HG02642 (cell line): ENCODE data around the gene ATG2B.
A peak's percentile ranks its signal among the peaks of the same experiment; 100 is the strongest.
"Not testable (repeated sequence)": the region's sequence is repeated elsewhere in the genome, so short reads cannot be mapped to it uniquely, and the experiment has no call there.

Experiments used
- ATAC-seq: cut with Tn5 transposase; IDR thresholded peaks from one replicate; pipeline ENCODE4 v1.9.1; 2021; ENCODE audit warnings: mild to moderate bottlenecking; ENCODE audit not compliant: unreplicated experiment, poor library complexity

The ATG2B gene

DNA sequence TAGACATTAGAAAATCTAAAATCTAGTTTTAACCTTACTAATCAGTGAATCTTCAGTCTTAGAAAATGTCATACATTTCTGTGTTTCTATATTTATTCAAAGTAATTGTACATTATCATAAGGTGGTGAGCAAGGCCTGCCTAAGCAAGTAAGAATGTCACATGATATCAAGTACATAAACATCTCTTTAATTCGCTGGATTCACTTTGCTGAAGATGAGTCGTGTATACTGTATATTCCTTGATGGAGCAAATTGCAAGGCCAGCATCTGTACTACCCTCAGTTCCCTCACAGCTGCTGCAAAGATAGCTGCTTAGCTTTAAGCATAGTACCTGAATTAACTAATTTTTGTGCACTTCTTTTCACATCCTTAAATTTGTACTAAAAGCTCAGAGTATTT, 20.3 kb upstream of the ATG2B start:
- ATAC-seq: no peak

DNA sequence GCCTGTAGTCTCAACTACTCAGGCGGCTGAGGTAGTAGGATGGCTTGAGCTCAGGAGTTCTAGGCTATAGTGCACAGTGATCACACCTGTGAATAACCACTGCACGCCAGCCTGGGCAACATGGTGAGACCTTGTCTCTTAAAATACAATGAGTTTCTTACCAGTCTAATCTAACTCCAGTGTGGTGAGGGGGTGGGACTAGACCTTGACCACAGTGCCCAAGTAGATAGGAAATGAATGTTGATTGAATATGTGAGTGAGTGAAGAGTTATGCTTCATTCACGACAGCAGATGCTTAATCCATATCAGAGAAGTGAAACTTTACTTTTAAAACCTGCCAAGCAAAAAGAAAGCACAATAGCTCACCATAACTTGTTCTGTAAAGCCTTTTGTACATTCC, 17.6 kb upstream of the ATG2B start:
- peak; percentile 69 for ATAC-seq

DNA sequence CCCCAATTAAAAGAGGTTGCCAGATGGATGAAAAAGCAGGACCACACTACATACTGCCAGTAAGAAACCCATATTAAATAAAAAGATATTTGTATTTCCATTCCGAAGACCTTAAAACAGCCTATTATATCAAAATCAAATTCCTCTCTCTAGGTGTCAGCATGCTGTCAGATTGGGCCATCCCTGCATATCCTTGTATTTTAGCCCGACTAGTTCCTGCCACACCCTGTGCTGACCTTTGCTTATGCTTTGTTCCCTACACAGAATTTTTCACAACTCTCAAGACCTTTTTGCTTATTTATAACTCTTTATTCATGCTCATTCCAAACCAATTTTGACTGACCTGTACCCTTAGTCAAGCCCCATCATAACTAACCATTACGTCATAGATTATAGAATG, 13.0 kb upstream of the ATG2B start:
- ATAC-seq: no peak

DNA sequence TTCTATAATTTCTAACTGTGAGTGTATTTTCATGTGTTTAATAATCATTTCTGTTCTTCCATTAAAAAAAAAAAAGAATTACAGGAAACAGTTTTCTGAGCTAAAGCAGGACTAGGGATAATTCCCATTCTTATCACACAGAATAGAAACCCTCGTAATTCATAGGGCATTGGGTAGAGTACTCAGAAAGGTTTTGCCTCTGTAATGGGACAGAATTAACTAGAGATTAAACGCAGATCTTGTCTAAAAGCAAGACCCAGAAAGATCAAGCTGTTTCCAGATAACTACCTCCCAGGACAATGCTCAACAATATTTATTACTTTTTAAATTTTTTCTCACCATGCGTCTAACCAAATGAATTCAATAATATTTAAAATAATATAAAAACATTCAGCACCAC, 10.4 kb upstream of the ATG2B start:
- no peak for ATAC-seq

DNA sequence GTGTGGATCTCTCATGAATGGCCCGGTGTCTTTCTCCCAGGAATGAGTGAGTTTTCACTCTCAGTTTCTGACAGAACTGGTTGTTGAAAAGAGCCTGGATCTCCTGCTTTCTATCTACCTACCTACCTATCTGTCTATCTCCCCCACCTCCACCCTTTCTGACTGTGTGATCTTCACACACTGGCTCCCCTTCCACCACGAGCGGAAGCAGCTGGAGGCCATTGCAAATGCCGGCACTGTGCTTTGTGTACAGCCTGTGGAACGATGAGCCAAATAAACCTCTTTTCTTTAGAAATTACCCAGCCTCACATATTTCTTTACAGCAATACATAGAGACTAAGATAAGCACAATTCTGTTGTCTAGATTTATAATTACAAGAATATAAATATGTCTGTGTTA, 7.4 kb upstream of the ATG2B start:
- ATAC-seq: no peak

DNA sequence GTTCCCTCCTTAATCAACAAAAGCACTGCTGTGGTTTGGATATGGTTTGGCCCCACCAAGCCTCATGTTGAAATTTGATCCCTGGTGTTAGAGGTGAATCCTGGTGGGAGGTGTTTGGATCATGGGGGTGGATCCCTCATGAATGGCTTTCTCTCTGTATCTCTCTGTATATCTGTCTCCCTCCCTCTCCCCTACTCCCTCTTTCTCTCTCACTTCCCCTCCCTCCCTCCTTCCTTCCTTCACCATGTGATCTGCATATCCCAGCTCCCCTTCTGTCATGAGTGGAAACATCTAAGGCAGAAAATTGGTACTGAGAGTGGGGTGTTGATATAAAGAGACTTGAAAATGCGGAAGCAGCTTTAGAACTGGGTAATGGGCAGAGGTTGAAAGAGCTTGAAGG, 5.4 kb upstream of the ATG2B start:
- no peak for ATAC-seq

DNA sequence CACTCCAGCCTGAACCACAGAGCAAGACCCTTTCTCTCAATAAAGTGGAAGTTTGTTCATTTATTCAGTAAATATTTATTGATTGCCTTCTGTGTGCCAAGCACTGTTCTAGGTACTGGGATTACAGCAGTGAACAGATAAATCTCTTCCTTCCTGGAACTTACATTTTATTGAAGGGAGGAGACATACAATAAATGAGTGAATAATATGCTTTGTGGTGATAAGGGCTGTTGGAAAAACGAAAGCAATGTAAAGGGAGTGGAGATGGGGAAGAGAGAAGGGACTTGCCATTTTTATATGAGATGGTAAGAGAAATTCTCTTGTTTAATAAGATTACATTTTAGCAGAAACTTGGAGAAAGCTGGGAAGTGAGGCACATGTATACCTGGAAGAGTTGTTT, 1.8 kb upstream of the ATG2B start:
- ATAC-seq: no peak

DNA sequence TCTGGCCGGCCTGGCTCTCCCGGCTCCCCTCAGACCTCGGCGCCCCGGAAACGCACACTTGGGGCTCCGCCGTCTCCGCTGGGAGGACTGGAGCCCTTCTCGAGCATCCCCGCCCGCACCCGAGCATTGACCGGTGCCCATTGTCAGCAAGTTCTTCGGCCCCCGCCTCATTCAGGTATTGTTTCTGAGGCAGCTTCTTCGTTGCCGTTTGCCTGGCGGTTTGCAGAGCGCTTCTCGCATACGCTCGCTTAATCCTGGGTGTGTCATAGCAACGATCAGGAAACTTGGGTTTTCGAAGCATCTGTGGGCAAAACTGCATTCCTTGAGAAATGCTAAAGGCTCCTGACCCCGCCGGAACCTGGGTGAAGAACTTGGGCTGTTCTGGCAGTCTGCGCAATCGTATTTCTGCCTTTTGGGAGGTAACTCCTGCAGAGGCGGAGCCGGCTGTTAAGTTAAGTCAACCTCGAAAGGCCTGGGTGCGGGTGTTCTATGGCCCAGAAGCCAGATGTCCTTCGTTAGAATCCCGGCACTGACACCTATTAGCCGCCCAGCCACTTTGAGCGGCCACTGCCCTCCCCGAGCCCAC, 703 bp upstream of the ATG2B start:
- ATAC-seq: peak; percentile 19

DNA sequence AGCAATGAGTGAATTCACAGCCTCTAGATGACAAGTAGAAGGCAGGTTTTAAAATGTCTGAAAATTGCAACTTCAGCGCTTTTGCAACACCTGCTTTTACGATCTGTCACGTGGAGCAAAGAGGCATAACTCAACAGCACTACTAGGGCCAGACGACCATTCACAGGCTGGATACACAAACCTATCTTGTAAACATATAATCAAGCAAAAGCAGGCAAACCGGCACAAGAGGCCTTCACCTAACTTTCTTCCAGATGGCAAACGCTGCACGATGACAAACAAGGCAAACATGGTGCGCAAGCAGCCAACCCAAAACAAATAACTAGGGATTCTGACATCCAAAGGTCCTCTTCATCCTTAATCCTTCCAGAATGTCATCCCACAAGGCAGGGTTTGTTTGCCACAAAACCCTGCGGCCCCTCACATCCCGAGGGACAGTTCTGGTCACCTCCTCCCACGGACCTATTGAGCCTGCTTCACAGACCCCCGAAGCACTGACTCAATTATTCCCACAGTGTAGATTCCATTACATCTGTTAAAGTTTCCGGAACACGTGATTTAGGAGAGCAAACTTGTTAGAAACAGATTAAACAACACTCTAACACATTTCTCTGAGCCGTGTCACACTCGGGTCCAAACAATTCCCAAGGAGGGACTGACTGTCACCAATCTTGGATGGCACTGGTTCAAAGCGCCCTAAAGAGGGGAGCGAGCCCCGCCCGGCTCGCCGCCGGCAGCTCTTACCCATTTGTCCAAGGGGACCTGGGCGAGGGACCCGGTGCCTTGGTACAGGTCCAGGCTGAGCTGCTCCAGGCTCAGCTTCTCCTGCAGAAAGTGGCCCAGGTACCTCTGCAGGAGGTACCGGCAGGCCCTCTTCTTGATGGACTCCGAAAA, 823 bp downstream of the ATG2B start:
- ATAC-seq: peak; percentile 16

DNA sequence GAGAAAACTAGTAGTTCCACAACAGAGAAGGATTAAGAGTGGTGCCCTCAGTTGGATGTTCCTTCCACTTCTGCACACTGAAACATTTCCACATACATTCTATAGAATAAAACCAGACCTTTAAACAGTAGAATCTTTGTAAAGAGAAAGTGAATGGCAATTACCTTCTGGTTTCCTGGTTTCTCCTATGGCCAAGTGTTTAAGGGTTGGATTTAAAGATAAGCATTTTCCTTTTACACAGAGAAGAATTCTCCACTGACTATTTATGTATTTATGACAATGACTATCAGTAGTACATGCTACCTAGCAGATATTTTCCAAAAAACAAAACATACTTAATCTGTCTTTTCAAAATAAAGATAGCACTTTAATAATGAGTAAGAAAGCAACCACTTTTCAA, 3.2 kb downstream of the ATG2B start:
- ATAC-seq: no peak

DNA sequence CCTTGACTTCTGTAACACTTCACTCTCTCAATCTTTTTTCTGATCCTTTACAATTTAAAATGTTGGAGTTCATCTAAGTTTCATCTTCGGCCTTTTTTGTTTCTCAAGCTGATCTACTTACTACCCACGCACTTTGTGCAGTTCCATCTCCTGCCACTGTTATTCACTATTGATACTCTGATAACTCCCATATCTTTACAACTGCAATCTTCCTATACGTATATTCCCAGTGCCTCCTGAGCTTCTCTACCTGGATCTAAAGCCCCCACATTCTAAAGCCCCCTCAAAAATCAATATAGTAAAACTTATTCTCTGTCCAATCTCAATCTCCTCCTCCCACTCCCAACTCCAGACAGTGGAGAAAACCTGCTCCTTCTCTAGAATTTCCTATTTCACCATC, 5.9 kb downstream of the ATG2B start:
- no peak for ATAC-seq

DNA sequence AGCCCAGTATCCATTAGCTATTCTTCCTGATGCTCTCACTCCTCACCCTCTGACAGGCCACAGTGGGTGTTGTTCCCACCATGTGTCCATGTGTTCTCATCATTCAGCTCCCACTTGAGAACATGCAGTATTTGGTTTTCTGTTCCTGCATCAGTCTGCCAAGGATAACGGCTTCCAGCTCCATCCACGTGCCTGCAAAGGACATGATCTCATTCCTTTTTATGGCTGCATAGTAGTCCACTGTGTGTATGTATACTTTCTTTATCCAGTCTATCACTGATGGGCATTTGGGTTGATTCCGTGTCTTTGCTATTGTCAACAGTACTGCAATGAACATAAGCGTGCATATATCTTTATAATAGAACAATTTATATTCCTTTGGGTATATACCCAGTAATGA, 8.9 kb downstream of the ATG2B start:
- no peak for ATAC-seq

DNA sequence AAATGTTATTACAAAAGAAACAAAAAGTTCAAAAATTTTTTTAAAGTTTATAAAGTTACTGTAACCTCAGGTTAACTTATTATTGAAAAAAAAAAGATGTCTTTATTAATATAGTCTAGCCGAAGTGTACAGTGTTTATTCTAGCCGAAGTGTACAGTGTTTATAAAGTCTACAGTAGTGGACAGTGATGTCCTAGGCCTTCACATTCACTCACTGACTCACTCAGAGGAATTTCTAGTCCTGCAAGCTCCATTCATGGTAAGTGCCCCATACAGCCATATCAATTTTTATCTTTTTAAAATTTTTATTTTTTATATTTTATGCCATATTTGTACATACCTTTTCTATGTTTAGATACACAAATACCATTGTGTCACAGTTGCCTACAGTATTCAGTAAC, 10.4 kb downstream of the ATG2B start:
- no peak for ATAC-seq

DNA sequence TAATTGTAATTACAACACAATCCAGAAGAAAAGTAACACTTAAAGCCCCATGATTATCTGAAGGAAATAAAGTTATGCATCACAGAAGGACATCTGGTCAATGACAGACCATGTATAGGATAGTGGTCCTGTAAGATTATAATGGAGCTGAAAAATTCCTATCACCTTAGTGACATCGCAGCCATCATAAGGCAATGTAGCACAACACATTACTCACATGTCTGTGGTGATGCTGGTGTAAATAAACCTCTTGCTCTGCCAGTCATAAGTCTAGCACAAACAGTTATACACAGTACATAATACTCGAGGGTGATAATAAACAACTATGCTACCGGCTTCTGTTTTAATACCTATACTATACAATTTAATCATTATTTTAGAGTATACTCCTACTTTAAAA, 11.2 kb downstream of the ATG2B start:
- no peak for ATAC-seq

DNA sequence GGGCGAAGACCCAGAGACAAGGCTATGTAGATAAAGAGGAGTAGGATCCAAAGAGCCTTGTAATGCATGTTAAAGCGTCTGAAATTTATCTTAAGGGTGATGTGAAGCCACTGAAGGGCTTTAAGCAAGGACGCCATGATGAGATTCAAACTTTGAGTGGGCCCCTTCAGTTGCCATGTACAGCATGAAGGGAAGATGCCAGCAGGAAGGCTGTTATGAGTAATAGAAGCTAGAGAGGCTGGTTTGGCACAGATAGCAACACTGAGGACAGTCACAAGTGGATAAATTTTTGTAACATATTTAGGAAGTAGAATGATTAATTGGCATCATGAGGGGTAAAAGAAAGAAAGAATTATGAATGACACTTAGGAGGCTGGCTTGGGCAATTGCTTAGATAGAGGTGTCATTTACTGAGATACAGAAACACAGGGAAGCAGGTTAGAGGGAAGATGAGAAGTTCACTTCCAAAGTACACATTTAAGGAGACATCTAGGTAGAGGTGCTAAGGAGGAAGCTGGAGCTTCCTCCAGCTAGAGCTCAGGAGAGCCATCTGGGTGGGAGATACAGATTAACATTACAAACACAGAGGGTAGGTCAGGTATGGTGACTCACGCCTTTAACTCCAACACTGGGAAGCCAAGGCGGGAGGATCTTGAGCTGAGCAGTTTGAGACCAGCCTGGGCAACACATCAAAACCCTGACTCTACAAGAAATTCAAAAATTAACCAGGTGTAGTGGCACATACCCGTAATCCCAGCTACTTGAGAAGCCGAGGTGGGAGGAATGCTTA, 13.7 kb downstream of the ATG2B start:
- ATAC-seq: no peak

DNA sequence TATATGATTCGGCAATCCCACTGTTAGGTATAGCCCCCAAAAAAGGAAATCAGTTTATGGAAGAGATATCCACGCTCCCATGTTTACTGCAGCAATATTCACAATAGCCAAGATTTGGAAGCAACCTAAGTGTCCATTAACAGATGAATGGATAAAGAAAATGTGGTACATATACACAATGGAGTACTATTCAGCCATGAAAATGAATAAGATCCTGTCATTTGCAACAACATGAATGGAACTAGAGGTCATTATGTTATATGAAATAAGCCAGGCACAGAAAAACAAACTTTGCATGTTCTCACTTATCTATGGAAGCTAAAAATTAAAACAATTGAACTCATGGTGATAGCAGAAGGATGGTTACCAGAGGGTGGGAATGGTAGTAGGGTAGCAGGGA, 15.2 kb downstream of the ATG2B start:
- ATAC-seq: not testable (repeated sequence)

DNA sequence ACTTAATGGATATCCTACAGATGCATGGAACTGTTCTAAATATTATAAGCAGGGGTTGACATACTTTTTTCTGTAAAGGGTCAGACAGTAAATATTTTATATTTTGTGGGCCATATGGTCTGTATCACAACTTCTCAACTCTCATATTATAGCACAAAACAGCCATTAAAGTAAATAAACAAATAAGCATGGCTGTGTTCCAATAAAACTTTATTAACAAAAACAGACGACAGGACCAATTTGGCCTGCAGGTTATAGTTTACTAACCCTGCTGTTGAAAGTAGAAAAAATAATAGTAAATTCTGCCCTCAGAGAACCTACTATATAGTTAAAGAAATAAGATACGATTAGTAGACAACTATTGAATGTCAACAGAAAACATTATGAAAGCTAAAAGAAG, 17.5 kb downstream of the ATG2B start:
- ATAC-seq: no peak

DNA sequence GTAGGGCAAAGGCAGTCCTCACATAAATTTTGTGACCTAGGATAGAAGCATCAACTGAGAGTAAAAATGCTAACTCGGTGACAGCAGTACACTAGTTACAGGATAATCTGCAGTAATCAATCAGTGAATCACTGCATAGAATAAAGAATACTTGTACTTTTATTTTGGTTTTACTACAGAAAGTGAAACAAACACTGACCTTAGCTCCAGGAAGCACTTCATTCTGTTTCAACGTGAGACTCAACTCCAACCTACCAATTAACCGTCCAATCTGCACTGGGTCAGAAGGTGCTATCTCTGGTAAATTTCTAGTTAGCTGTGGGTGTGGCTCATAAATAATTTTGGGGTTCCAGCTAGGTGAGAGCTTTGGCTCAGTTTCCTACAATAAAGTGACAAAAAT, 21.8 kb downstream of the ATG2B start:
- ATAC-seq: no peak

DNA sequence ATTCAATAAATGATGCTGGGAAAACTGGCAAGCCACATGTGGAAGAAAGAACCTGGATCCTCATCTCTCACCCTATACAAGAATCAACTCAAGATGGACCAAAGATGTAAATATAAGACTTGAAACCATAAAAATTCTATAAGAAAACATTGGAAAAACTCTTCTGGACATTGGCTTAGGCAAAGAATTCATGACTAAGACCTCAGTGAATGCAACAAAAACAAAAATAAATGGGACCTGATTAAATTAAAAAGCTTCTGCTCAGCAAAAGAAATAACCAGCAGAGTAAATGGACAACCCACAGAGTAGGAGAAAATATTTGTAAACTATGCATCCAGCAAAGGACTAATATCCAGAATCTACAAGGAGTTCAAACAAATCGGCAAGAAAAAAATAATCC, 24.6 kb downstream of the ATG2B start:
- ATAC-seq: no peak

DNA sequence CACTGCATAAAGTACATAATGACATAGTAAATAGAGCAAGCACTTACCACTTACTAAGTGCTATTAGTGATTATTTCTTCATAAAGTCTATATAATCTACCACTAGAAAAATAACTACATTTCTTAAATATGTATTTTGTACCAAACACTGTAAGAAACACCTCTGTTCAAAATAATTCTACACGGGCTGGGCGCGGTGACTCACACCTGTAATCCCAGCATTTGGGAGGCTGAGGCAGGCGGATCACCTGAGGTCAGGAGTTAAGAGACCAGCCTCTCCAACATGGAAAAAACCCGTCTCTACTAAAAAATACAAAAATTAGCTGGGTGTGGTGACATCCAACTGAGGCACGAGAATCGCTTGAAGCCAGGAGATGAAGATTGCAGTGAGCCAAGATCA, 38.9 kb downstream of the ATG2B start:
- ATAC-seq: no peak

DNA sequence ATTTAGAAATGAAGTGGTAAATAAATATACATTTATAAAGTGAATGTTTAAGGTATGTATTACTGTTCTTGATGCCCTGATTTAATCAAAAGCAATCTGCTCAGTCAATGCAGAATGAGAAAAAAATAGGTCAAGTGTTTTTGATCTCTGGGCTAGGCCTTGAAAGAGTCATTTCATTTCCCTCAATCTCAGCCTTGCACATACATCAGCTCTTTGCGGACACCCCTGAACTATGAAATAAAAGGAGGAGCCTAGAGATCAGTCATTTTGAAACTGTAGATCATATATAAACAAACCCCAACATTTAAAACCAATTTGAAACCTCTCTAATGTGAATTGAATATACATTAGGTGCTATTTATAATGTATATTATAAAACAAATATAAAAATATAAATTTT, 42.5 kb downstream of the ATG2B start:
- ATAC-seq: no peak
